ENCODE measurements around the gene MOB3C.

- no peak for TF ChIP-seq POLR2A (IDR thresholded peaks at IDR 0.05; ENCODE audit: low read depth, low read length)
- no peak for TF ChIP-seq TAF1 (IDR thresholded peaks at IDR 0.05; ENCODE audit: borderline replicate concordance, low read depth, low read length)
- TF ChIP-seq POLR2AphosphoS5 (IDR thresholded peaks at IDR 0.05; ENCODE audit: low read depth, low read length): no peak
Observed at GRCh38 chr1:46576596-46576995, 40.0 kb downstream of the MOB3C start.
